ENCODE results near the gene NISCH. TPM values are rescaled to one million over a fixed set of nuclear protein-coding genes. Genes with fewer than 3 reads are reported as not detected.

NISCH gene
- polyA plus RNA-seq, 1 donor (not counting 4 experiments of a cell fraction or from before 2014, with no cell fraction given), result 48.1 TPM

GRCh38 chr3:52537726-52538421, 82.5 kb downstream of the NISCH start:
- no peak for FAIRE-seq
- H3K27ac ChIP-seq (ENCODE audit: control insufficient read depth, insufficient read depth, low read length), result no peak overlapping the region
- H3K9me1 ChIP-seq (ENCODE audit: control insufficient read depth, extremely low read depth, insufficient read depth, low read length), result peaks cover 11% of the 10 kb centered on the region
- no peak for DNase-seq (ENCODE audit: low read depth, low spot score)
- no peaks in the 10 kb centered on the region for H3K9me3 ChIP-seq (ENCODE audit: control insufficient read depth, low read depth, low read length)
- dilution Hi-C loops (cut with MboI; ENCODE audit: extremely low pct_ligation_motif_present, low sequenced_read_pairs), result no loop called here
- H3K4me3 ChIP-seq (ENCODE audit: control insufficient read depth in 2 of 3, extremely low read depth in 1 of 3, insufficient read depth in 2 of 3, low read depth in 1 of 3, low read length in 3 of 3), result peak overlapping the region; percentile 77 to 92 (median 81)
- no peak overlapping the region for H2AFZ ChIP-seq (ENCODE audit: control insufficient read depth, low read length)
- H3K27me3 ChIP-seq (ENCODE audit: control insufficient read depth, extremely low read depth, insufficient read depth, low read length), result no peaks in the 10 kb centered on the region
- H3K79me2 ChIP-seq (ENCODE audit: control insufficient read depth, insufficient read depth, low read length), result peaks cover 36% of the 10 kb centered on the region
- peaks cover 39% of the 10 kb centered on the region for H3K4me1 ChIP-seq (ENCODE audit: control insufficient read depth, extremely low read depth, insufficient read depth, low read length)
- H3K4me2 ChIP-seq (ENCODE audit: control insufficient read depth, extremely low read depth, insufficient read depth, low read depth, low read length), result peak overlapping the region; percentile 97
- H4K20me1 ChIP-seq (ENCODE audit: control insufficient read depth, extremely low read depth, insufficient read depth, low read length), result peaks cover 4% of the 10 kb centered on the region
- peaks cover 7 to 15% of the 10 kb centered on the region in 2 experiments for H3K36me3 ChIP-seq (ENCODE audit: control insufficient read depth in 2 of 2, extremely low read depth in 1 of 2, insufficient read depth in 2 of 2, low read length in 2 of 2)
- H3K9ac ChIP-seq (ENCODE audit: control insufficient read depth, extremely low read depth, insufficient read depth, low read length), result peak overlapping the region; percentile 95
- TF ChIP-seq, protein P1, sequence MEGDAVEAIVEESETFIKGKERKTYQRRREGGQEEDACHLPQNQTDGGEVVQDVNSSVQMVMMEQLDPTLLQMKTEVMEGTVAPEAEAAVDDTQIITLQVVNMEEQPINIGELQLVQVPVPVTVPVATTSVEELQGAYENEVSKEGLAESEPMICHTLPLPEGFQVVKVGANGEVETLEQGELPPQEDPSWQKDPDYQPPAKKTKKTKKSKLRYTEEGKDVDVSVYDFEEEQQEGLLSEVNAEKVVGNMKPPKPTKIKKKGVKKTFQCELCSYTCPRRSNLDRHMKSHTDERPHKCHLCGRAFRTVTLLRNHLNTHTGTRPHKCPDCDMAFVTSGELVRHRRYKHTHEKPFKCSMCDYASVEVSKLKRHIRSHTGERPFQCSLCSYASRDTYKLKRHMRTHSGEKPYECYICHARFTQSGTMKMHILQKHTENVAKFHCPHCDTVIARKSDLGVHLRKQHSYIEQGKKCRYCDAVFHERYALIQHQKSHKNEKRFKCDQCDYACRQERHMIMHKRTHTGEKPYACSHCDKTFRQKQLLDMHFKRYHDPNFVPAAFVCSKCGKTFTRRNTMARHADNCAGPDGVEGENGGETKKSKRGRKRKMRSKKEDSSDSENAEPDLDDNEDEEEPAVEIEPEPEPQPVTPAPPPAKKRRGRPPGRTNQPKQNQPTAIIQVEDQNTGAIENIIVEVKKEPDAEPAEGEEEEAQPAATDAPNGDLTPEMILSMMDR (optimal IDR thresholded peaks at IDR 0.05 in 1 of 3, IDR thresholded peaks at IDR 0.05 in 1 of 3, conservative IDR thresholded peaks at IDR 0.05 in 1 of 3; ENCODE audit: extremely low read depth in 1 of 3, insufficient read depth in 2 of 3, low read length in 3 of 3), result no peak
- no peak for TF ChIP-seq EZH2 (IDR thresholded peaks at IDR 0.05; ENCODE audit: low read length)

DNA sequence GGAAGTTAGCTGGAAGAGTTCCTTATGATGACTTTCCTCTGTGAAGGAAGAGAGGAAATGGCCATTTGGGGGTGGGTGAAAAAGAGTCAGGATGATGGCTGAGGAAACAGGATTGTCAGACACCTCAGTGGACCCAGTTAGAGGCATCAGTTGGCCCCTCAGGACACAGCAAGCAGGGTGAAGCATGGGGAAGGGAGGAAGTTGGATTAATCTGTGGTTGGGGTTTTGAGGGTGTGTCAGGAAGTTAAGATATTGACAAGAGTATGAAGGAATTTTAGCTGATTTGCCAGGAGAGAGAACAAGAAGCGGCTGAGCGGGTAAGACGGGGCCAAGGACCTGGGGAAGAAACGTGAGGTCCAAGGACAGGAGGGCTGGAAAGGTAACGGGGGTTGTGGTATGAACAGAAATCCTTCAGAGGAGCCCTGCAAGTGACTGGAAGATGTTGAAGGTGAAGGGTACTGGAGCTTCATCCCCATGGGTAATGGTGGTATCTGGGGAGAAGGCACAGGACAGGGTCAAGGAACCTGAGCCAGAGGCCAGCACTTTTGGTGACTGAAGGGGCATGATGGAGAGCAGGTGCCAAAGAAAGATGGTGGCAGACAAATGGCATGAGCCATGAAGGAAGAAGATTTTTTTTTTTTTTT, 83.7 kb downstream of the NISCH start:
- Histone ChIP-seq H3K79me2 (ENCODE audit: control insufficient read depth, insufficient read depth, low read length) (peaks cover 36% of the 10 kb centered on the region), H3K27ac (ENCODE audit: control insufficient read depth, insufficient read depth, low read length) (no peak overlapping the region), H3K27me3 (ENCODE audit: control insufficient read depth, extremely low read depth, insufficient read depth, low read length) (no peaks in the 10 kb centered on the region), H3K36me3 (ENCODE audit: control insufficient read depth in 2 of 2, extremely low read depth in 1 of 2, insufficient read depth in 2 of 2, low read length in 2 of 2) (peaks cover 7 to 15% of the 10 kb centered on the region in 2 experiments), H3K9me1 (ENCODE audit: control insufficient read depth, extremely low read depth, insufficient read depth, low read length) (peaks cover 11% of the 10 kb centered on the region), H3K4me1 (ENCODE audit: control insufficient read depth, extremely low read depth, insufficient read depth, low read length) (peaks cover 39% of the 10 kb centered on the region), H3K9me3 (ENCODE audit: control insufficient read depth, low read depth, low read length) (no peaks in the 10 kb centered on the region), H4K20me1 (ENCODE audit: control insufficient read depth, extremely low read depth, insufficient read depth, low read length) (peaks cover 4% of the 10 kb centered on the region), H2AFZ (ENCODE audit: control insufficient read depth, low read length) (no peak overlapping the region), H3K4me2 (ENCODE audit: control insufficient read depth, extremely low read depth, insufficient read depth, low read depth, low read length) (peak overlapping the region; percentile 97), H3K4me3 (ENCODE audit: control insufficient read depth in 2 of 3, extremely low read depth in 1 of 3, insufficient read depth in 2 of 3, low read depth in 1 of 3, low read length in 3 of 3) (peak overlapping the region in 2 of 3 experiments; percentile 23 to 44), H3K9ac (ENCODE audit: control insufficient read depth, extremely low read depth, insufficient read depth, low read length) (no peak overlapping the region)
- no peak for DNase-seq (ENCODE audit: low read depth, low spot score)
- dilution Hi-C loops (cut with MboI; ENCODE audit: extremely low pct_ligation_motif_present, low sequenced_read_pairs), result no loop called here
- FAIRE-seq, result no peak
- TF ChIP-seq EZH2 (IDR thresholded peaks at IDR 0.05; ENCODE audit: low read length), result no peak
- TF ChIP-seq, protein P1 (optimal IDR thresholded peaks at IDR 0.05 in 1 of 3, IDR thresholded peaks at IDR 0.05 in 1 of 3, conservative IDR thresholded peaks at IDR 0.05 in 1 of 3; ENCODE audit: extremely low read depth in 1 of 3, insufficient read depth in 2 of 3, low read length in 3 of 3), result no peak
